H1 (cell line): ENCODE data around the gene FAM161A. TPM values are rescaled to one million over a fixed set of nuclear protein-coding genes. Genes with fewer than 3 reads are reported as not detected.

Experiments
- CTCF ChIA-PET: fragments of 300-600 bp; sonication (Branson Sonifier 250); formaldehyde crosslinking; loops from one replicate; lab custom pipeline; 2021; ENCODE audit not compliant: partially characterized antibody; lab: Charles Lee
- POLR2A ChIA-PET: fragments of 300-600 bp; sonication (Branson Sonifier 250); formaldehyde crosslinking; loops from one replicate; lab custom pipeline; 2021; ENCODE audit warnings: inconsistent platforms; ENCODE audit not compliant: partially characterized antibody; lab: Charles Lee
- DNase-seq, 2 experiments: peaks; one replicate each; pipeline versions ENCODE4 v3.0.0 to v3.0.0-alpha.2; 2010 to 2022; ENCODE audit warnings: low spot score in 2 of 2, low read depth in 1 of 2, mixed read lengths in 1 of 2
- FAIRE-seq: peaks from 2 replicates; lab custom pipeline; 2011; peaks lifted over from hg19 to GRCh38; lab: Jason Lieb, UNC
- H2AFZ ChIP-seq: 2 replicates; pipeline ENCODE4 v1.8.1; 2012; ENCODE audit warnings: low read length, inconsistent platforms
- H2AK5ac ChIP-seq: 2 replicates; pipeline ENCODE4 v1.6.1; 2013; ENCODE audit warnings: low read depth, low read length
- H2BK120ac ChIP-seq: replicated peaks from 2 replicates; pipeline ENCODE3; 2013; ENCODE audit warnings: low read depth, low read length, inconsistent platforms
- H2BK12ac ChIP-seq: 2 replicates; pipeline ENCODE4 v1.6.1; 2013; ENCODE audit warnings: low read depth, low read length
- H2BK15ac ChIP-seq: 2 replicates; pipeline ENCODE4 v1.6.1; 2013; ENCODE audit warnings: low read length
- H2BK20ac ChIP-seq: 2 replicates; pipeline ENCODE4 v1.6.1; 2013; ENCODE audit warnings: low read length
- H2BK5ac ChIP-seq: 2 replicates; pipeline ENCODE4 v1.6.1; 2013; ENCODE audit warnings: low read depth, low read length
- H3K14ac ChIP-seq: 2 replicates; pipeline ENCODE4 v1.6.1; 2013; ENCODE audit warnings: inconsistent platforms; ENCODE audit not compliant: insufficient read length
- H3K18ac ChIP-seq: 2 replicates; pipeline ENCODE4 v1.6.1; 2013; ENCODE audit warnings: low read length; ENCODE audit errors: extremely low read depth
- H3K23ac ChIP-seq: 2 replicates; pipeline ENCODE4 v1.6.1; 2013; ENCODE audit warnings: inconsistent platforms; ENCODE audit not compliant: insufficient read length
- H3K23me2 ChIP-seq: 2 replicates; pipeline ENCODE4 v1.6.1; 2013; ENCODE audit warnings: low read depth, low read length
- H3K27ac ChIP-seq: 2 replicates; pipeline ENCODE4 v1.6.1; 2011; ENCODE audit warnings: low read depth, low read length, inconsistent platforms
- H3K27me3 ChIP-seq, 4 experiments: replicated peaks in 1 of 4; 1 replicate in 1 of 4; 2 replicates in 3 of 4; pipeline versions ENCODE4 v1.6.1 to v1.8.1; 2011 to 2013; ENCODE audit warnings: low read length in 3 of 4, mild to moderate bottlenecking in 3 of 4, inconsistent platforms in 2 of 4, mixed read lengths in 2 of 4, moderate library complexity in 1 of 4; ENCODE audit not compliant: control insufficient read depth in 3 of 4, insufficient read depth in 3 of 4; ENCODE audit errors: extremely low read depth in 1 of 4
- H3K36me3 ChIP-seq, 4 experiments: 2 replicates each; pipeline versions ENCODE4 v1.6.1 to v1.8.1; 2011 to 2013; ENCODE audit warnings: mild to moderate bottlenecking in 4 of 4, low read length in 3 of 4, moderate library complexity in 2 of 4, control low read depth in 1 of 4, inconsistent platforms in 1 of 4; ENCODE audit not compliant: insufficient read depth in 4 of 4, control insufficient read depth in 2 of 4
- H3K4ac ChIP-seq: replicated peaks from 2 replicates; pipeline ENCODE3; 2013; ENCODE audit warnings: low read length, low read depth, mixed read lengths, inconsistent platforms; ENCODE audit not compliant: insufficient read length
- H3K4me1 ChIP-seq, 4 experiments: replicated peaks in 1 of 4; 1 replicate in 1 of 4; 2 replicates in 3 of 4; pipeline versions ENCODE4 v1.6.1 to v1.8.1; 2011 to 2013; ENCODE audit warnings: low read length in 3 of 4, inconsistent platforms in 2 of 4, mixed read lengths in 1 of 4; ENCODE audit not compliant: insufficient read depth in 4 of 4, control insufficient read depth in 3 of 4
- H3K4me2 ChIP-seq, 2 experiments: 2 replicates each; pipeline versions ENCODE4 v1.6.1 to v1.8.1; 2011 to 2013; ENCODE audit warnings: low read depth in 2 of 2, low read length in 2 of 2, control low read depth in 1 of 2, inconsistent platforms in 1 of 2, mild to moderate bottlenecking in 1 of 2; ENCODE audit not compliant: insufficient read depth in 1 of 2
- H3K4me3 ChIP-seq, 4 experiments: fragments of 200-600, 300-600 bp in 1 of 4; sonication (generic), shearing (Covaris generic), sonication (Bioruptor Twin) in 1 of 4; 2 replicates each; pipeline versions ENCODE4 v1.5.1 to v1.8.1; 2011 to 2016; ENCODE audit warnings: low read length in 4 of 4, low read depth in 3 of 4, control low read depth in 2 of 4, inconsistent platforms in 2 of 4, mild to moderate bottlenecking in 2 of 4, mixed read lengths in 1 of 4, moderate library complexity in 1 of 4; ENCODE audit not compliant: insufficient read depth in 2 of 4; ENCODE audit errors: extremely low read depth in 1 of 4
- H3K56ac ChIP-seq: replicated peaks from 2 replicates; pipeline ENCODE3; 2013; ENCODE audit warnings: low read depth, mild to moderate bottlenecking, mixed read lengths, low read length, inconsistent platforms; ENCODE audit not compliant: insufficient read length
- H3K79me1 ChIP-seq: 2 replicates; pipeline ENCODE4 v1.6.1; 2013; ENCODE audit warnings: low read depth, low read length, control low read depth
- H3K79me2 ChIP-seq, 2 experiments: 2 replicates each; pipeline versions ENCODE4 v1.6.1 to v1.8.1; 2012 to 2013; ENCODE audit warnings: low read length in 2 of 2, mild to moderate bottlenecking in 2 of 2, inconsistent platforms in 1 of 2; ENCODE audit not compliant: insufficient read depth in 2 of 2, control insufficient read depth in 1 of 2
- H3K9ac ChIP-seq, 4 experiments: replicated peaks in 1 of 4; 1 replicate in 1 of 4; 2 replicates in 3 of 4; pipeline versions ENCODE4 v1.6.1 to v1.8.1; 2011 to 2013; ENCODE audit warnings: low read depth in 3 of 4, low read length in 3 of 4, control low read depth in 2 of 4, mild to moderate bottlenecking in 2 of 4, moderate library complexity in 2 of 4, inconsistent platforms in 1 of 4; ENCODE audit errors: extremely low read depth in 1 of 4
- H3K9me3 ChIP-seq, 2 experiments: 2 replicates each; pipeline versions ENCODE4 v1.6.1 to v1.8.1; 2012 to 2013; ENCODE audit warnings: mild to moderate bottlenecking in 2 of 2, moderate library complexity in 2 of 2, control low read depth in 1 of 2, inconsistent platforms in 1 of 2, low read depth in 1 of 2, low read length in 1 of 2, mixed read lengths in 1 of 2; ENCODE audit not compliant: insufficient read depth in 2 of 2
- H4K20me1 ChIP-seq, 2 experiments: replicated peaks in 1 of 2; 2 replicates each; pipeline versions ENCODE3 to v1.8.1; 2011 to 2013; ENCODE audit warnings: inconsistent platforms in 2 of 2, low read length in 2 of 2, mild to moderate bottlenecking in 1 of 2; ENCODE audit not compliant: insufficient read depth in 2 of 2, control insufficient read depth in 1 of 2
- H4K5ac ChIP-seq: 2 replicates; pipeline ENCODE4 v1.6.1; 2013; ENCODE audit warnings: low read length, low read depth, mixed read lengths, inconsistent platforms; ENCODE audit not compliant: insufficient read length
- H4K8ac ChIP-seq: 2 replicates; pipeline ENCODE4 v1.8.0; 2013; ENCODE audit warnings: mild to moderate bottlenecking, moderate library complexity, low read length, inconsistent platforms; ENCODE audit not compliant: insufficient read depth; ENCODE audit errors: extremely low read depth
- H4K91ac ChIP-seq: replicated peaks from 2 replicates; pipeline ENCODE3; 2013; ENCODE audit warnings: low read length, mixed read lengths, inconsistent platforms; ENCODE audit not compliant: insufficient read length
- BACH1 ChIP-seq: IDR thresholded peaks from 2 replicates; pipeline ENCODE4 v1.6.1; 2012; ENCODE audit warnings: low read length, improper control_type of control experiment
- CBX8 ChIP-seq: fragments of 300-800, 300-1000 bp; sonication (generic); IDR thresholded peaks from 2 replicates; pipeline ENCODE4 v1.7.1; 2016; ENCODE audit warnings: low read depth, low read length, borderline replicate concordance
- CEBPB ChIP-seq: IDR thresholded peaks from 2 replicates; pipeline ENCODE4 v1.6.1; 2012; ENCODE audit warnings: low read depth, low read length
- CHD1 ChIP-seq: IDR thresholded peaks from 2 replicates; pipeline ENCODE4 v1.6.1; 2012; ENCODE audit warnings: low read depth, low read length, improper control_type of control experiment
- CHD2 ChIP-seq: IDR thresholded peaks from 2 replicates; pipeline ENCODE4 v1.6.1; 2012; ENCODE audit warnings: low read length, improper control_type of control experiment
- E2F6 ChIP-seq: IDR thresholded peaks from 2 replicates; pipeline ENCODE4 v1.6.1; 2012; ENCODE audit warnings: inconsistent platforms
- GTF2F1 ChIP-seq: IDR thresholded peaks from 2 replicates; pipeline ENCODE4 v1.6.1; 2012; ENCODE audit warnings: low read depth, low read length, improper control_type of control experiment, borderline replicate concordance
- HDAC6 ChIP-seq: IDR thresholded peaks from one replicate; pipeline ENCODE4 v1.7.1; 2012; ENCODE audit warnings: low read depth, mild to moderate bottlenecking, inconsistent platforms, low read length, moderate library complexity
- POLR2A ChIP-seq, 2 experiments: IDR thresholded peaks; 1 replicate in 1 of 2; 2 replicates in 1 of 2; pipeline ENCODE4 v1.6.1; 2011; ENCODE audit warnings: low read depth in 2 of 2, low read length in 2 of 2, mild to moderate bottlenecking in 2 of 2; ENCODE audit errors: control extremely low read depth in 1 of 2
- SAP30 ChIP-seq: fragments of 300-600 bp; sonication (generic); IDR thresholded peaks from 2 replicates; pipeline ENCODE4 v1.7.1; 2012; ENCODE audit warnings: low read length, moderate library complexity, mild to moderate bottlenecking, inconsistent platforms; ENCODE audit not compliant: insufficient read depth, insufficient replicate concordance
- SIRT6 ChIP-seq: IDR thresholded peaks from one replicate; pipeline ENCODE4 v1.7.1; 2012; ENCODE audit warnings: low read length, inconsistent platforms
- TCF12 ChIP-seq: IDR thresholded peaks from 2 replicates; pipeline ENCODE4 v1.6.1; 2011; ENCODE audit warnings: low read depth, mild to moderate bottlenecking, low read length
- TEAD4 ChIP-seq: IDR thresholded peaks from 2 replicates; pipeline ENCODE4 v1.6.1; 2012; ENCODE audit warnings: low read depth, low read length, inconsistent platforms, mixed read lengths
- YY1 ChIP-seq: IDR thresholded peaks from 2 replicates; pipeline ENCODE4 v1.6.1; 2011; ENCODE audit warnings: low read depth, mild to moderate bottlenecking, low read length
- whole genome bisulfite sequencing, 2 experiments: shearing (Covaris generic) in 1 of 2; methylation state at CpG; one replicate each; pipeline versions ENCODE4 v1.1.6 to v1.1.7; 2013 to 2015; ENCODE audit warnings: low lambda C conversion rate in 2 of 2, mixed read lengths in 2 of 2, inconsistent platforms in 1 of 2, low coverage in 1 of 2, missing lambda C conversion rate in 1 of 2; ENCODE audit not compliant: insufficient replicate concordance in 2 of 2, insufficient coverage in 1 of 2, insufficient read length in 1 of 2; ENCODE audit errors: extremely low coverage in 1 of 2, missing lambda C conversion rate in 1 of 2; 5-methylcytosine and 5-hydroxymethylcytosine counted together
- polyA plus RNA-seq, 7 experiments: library from polyadenylated mRNA; depleted of rRNA in 3 of 7; stranded (reverse) in 5 of 7; unstranded in 2 of 7; fragments of >200 nt in 5 of 7; fragments of 200-250 nt in 2 of 7; gene quantifications; 1 replicate in 5 of 7; 2 replicates in 1 of 7; 4 replicates in 1 of 7; pipeline versions ENCODE4 v1.2.1 to v1.2.3, GENCODE V29; 2011 to 2013; ENCODE audit warnings: missing spikeins in 2 of 7, mixed read lengths in 2 of 7
- total RNA-seq: library from RNA; stranded (reverse); fragmentation: NEBNext Ultra II Directional; extraction: Animal tissue kit (Norgen Biotek cat#: 25700); gene quantifications from 2 replicates; pipeline ENCODE4 v1.2.1, GENCODE V29; 2021

Gene FAM161A
- total and polyA plus RNA-seq, 2 of the 8 experiments (the other 6 are each of a cell fraction or from before 2014, with no cell fraction given): 1.6 to 9.7 TPM

- DNase-seq (no peak), FAIRE-seq (no peak)
- Histone ChIP-seq H3K79me2 (no peaks in the 10 kb centered on the region), H2BK5ac (no peak overlapping the region), H2AK5ac (no peak overlapping the region), H3K27me3 (no peaks in the 10 kb centered on the region), H4K20me1 (no peaks in the 10 kb centered on the region), H3K9me3 (no peaks in the 10 kb centered on the region), H2AFZ (no peak overlapping the region), H3K56ac (no peak overlapping the region), H4K5ac (no peak overlapping the region), H3K4me3 (no peak overlapping the region), H3K18ac (no peak overlapping the region), H3K4me2 (no peak overlapping the region), H3K79me1 (no peaks in the 10 kb centered on the region), H3K36me3 (no peaks in the 10 kb centered on the region), H2BK15ac (no peak overlapping the region), H3K23ac (no peak overlapping the region), H3K27ac (no peak overlapping the region), H3K23me2 (peaks cover 16% of the 10 kb centered on the region), H4K8ac (no peak overlapping the region), H4K91ac (no peak overlapping the region), H3K4ac (no peak overlapping the region), H3K14ac (no peak overlapping the region), H2BK120ac (no peak overlapping the region), H2BK20ac (no peak overlapping the region), H3K9ac (no peak overlapping the region), H2BK12ac (no peak overlapping the region), H3K4me1 (peaks cover 0 to 3% (median 1%) of the 10 kb centered on the region in 4 experiments; a peak in 2 of 7 replicates)
- POLR2A ChIA-PET: interaction anchor here (1.4 to 3.5 kb wide), 2 partner anchors 10 to 15 kb away, joined by 5 to 14 read pairs; no protein-coding TSS in a partner anchor
- CTCF ChIA-PET: interaction anchor here (0.9 to 1.4 kb wide), 3 partner anchors 9 to 42 kb away, joined by 3 to 5 read pairs (median 4); no protein-coding TSS in a partner anchor
- TF ChIP-seq POLR2A (IDR thresholded peaks at IDR 0.05; ENCODE audit: control extremely low read depth in 1 of 2, low read depth in 2 of 2, low read length in 2 of 2) (no peak), CBX8 (no peak), SIRT6 (no peak), SAP30 (no peak), HDAC6 (no peak), CHD1 (no peak), YY1 (no peak), CEBPB (no peak), GTF2F1 (no peak), TEAD4 (no peak), E2F6 (no peak), TCF12 (no peak), BACH1 (no peak), CHD2 (no peak)
- WGBS, 2 experiments: 80% methylated on average over 3 of the region's 3 CpGs; no CpG with 5 or more reads in 1 of the 2 experiments
Measured at GRCh38 chr2:61857224-61857623, 3.4 kb upstream of the FAM161A start.
